NCI-H1417 treated with DMSO at 0.1 percent for 48 hours (cell line): ENCODE measurements around the gene SIRT6.
"Not testable (repeated sequence)": the region's sequence is repeated elsewhere in the genome, so short reads cannot be mapped to it uniquely, and the experiment has no call there.

Experiments used
- DNase-seq: peaks from one replicate; lab custom pipeline; 2025; lab: John Stamatoyannopoulos, UW

The SIRT6 gene

DNA sequence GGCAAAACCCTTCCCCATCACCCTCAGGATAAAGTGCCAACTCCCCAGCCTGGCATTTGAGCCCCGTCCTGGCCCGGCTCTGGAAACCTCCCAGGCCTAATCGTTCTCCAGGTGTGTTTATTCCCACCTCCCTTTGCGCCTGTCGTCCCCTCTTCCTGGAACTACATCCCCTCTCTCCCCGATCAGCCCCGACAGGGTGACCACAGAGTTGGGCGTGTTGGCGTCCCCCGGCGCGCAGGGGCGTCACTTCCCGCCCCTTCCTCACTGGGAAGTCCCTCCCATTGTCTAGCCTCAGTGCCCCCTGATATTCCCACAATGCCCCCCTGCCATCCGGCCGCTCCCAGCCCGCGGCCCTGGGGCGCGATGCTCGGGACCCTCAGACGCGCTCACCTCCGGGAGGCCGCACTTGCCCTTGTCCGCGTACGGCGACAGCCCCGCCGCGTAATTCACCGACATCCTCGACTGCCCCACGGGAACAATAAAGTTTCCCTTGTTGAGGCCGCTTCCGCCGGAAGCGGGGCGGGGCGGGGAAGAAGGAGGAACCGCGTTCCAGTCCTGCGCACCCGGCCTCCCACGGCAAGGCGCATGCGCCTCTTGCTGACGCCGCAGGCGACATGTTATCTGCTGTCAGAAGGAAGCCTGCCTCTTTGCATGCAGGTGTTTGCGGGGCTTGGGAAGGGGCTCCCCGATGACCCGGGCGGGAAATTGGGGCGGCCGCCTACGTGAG is at the start of gene SIRT6, which contains the start of gene ANKRD24:
Gene SIRT6 (minus strand): TSS at position 480 of the 727 bp plus-strand sequence. CDS start 24 bp downstream, at position 456.
Gene ANKRD24 (plus strand): TSS at position 606 of the 727 bp plus-strand sequence. CDS start 3,737 bp downstream, outside the sequence.
- peak; percentile 79 for DNase-seq

DNA sequence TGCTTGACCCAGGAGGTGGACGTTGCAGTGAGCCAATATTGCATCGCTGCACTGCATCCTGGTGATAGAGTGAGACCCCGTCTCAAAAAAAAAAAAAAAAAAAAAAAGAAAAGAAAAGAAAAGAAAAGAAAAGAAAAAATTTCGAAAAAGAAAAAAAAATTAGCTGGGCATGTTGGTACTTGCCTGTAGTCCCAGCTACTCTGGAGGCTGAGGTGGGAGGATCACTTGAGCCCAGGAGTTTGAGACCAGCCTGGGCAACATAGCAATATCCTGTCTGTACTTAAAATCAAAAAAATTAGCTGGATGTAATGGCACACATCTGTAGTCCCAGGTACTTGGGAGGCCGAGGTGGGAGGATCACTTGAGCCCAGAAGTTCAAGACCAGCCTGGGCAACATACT is 49.8 kb upstream of the SIRT6 start:
- not testable (repeated sequence) for DNase-seq

DNA sequence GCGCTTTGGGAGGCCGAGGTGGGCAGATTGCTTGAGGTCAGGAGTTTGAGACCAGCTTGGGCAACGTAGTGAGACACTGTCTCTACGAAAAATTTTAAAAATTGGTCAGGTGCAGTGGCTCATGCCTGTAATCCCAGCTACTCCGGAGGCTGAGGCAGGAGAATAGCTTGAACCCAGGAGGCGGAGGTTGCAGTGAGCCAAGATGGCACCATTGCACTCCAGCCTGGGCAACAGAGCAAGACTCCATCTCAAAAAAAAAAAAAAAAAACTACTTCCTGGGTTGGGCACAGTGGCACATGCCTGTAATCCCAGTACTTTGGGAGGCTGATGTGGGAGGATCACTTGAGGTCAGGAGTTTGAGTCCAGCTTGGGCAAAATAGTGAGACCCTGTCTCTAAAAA is 49.2 kb upstream of the SIRT6 start:
- DNase-seq, result not testable (repeated sequence)

- DNase-seq, result not testable (repeated sequence)
These were observed 47.9 kb upstream of the SIRT6 start for GRCh38 chr19:4230237-4230636.

GRCh38 chr19:4229179-4229931 is 47.0 kb upstream of the SIRT6 start, which contains the start of gene EBI3:
EBI3 (plus strand) TSS chr19:4229523; CDS start chr19:4229551, 28 bp downstream.
- DNase-seq, result no peak

DNA sequence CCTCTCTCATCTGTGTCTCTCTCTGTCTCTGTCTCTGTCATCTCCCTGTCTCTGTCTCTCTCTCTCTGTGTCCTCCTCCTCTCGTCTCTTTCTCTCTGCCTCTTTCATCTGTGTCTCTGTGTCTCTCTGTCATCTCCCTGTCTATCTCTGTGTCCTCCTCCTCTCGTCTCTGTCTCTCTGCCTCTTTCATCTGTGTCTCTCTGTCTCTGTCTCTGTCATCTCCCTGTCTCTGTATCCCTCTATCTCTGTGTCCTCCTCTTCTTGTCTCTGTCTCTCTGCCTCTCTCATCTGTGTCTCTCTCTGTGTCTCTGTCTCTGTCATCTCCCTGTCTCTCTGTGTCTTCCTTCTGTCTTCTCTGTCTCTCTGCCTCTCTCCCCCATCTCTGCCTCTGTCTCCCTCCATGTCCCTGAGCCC is 46.4 kb upstream of the SIRT6 start:
- DNase-seq, result no peak

DNA sequence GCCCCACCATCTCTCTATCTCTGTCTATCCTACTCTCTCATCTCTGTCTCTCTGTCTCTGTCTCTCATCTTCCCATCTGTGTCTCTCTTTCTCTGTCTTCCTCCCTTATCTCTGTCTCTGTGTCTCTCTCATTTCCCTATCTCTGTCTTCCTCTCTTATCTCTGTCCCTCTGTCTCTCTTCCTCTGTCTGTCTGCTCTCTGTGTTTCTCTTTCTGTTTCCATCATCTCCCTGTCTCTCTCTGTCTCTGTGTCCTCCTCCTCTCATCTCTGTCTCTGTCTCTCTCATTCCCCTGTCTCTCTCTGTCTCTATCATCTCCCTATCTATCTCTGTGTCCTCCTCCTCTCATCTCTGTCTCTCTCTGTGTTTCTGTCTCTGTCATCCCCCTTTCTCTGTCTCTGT is 45.4 kb upstream of the SIRT6 start:
- DNase-seq, result no peak

DNA sequence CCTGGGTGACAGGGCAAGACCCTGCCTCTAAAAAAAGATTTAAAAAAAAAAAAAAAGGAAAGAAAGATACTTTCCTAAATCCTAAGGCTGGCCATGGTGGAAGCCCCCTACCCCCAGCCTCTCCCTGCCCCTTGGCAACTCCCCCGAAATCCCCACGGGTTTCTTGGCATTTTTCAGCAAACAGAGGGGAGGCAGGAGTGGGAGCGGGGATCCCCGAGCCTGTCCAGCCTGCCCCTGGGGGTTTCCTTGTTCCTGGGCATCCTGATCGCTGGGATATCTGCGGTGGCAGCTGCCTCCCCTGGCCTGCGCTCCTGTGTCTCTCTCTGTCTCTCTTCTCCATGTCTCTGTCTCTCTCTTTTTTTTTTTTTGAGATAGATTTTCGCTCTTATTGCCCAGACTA is 43.5 kb upstream of the SIRT6 start:
- DNase-seq, result no peak

- DNase-seq, result no peak
These were observed 42.1 kb upstream of the SIRT6 start for GRCh38 chr19:4224470-4224869.

DNA sequence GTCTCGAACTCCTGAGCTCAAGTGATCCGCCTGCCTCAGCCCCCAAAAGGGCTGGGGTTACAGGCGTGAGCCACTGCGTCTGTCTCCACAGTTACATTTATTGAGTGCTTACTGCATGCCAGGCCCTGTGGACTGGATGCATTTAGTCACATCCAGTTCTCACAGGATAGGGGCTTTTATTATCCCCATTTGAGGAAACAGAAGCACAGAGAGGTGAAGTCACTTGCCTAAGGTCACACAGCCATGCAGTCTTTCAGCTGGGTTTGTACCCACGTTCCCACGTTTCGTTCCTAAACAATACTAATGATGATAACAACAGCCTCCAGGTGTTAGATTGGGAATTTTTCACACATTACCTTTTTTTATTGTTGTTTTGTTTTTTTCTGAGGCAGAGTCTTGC is 37.8 kb upstream of the SIRT6 start:
- no peak for DNase-seq

GRCh38 chr19:4218523-4218922 is 36.2 kb upstream of the SIRT6 start:
- not testable (repeated sequence) for DNase-seq

GRCh38 chr19:4217429-4218264 is 35.3 kb upstream of the SIRT6 start:
- DNase-seq, result no peak

- no peak for DNase-seq
These were observed 34.5 kb upstream of the SIRT6 start for GRCh38 chr19:4216846-4217245.

DNA sequence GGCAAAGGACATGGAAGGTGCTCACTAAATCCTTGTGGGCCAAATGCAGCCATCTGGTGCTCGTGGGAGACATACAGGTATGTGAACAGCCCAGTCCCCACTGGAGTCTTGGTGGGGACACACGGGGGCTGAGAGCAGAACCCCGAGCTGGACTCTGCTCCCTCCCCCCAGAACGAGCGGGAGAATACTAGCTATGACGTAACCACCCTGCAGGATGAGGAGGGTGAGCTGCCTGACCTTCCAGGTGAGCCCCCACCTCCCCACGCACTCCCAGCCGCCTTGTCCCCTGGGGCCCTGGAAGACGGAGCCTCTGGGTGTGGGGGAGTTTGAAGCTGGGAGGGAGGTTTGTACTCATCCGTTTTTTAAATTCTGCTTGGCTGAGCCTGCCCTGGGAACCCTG is 33.4 kb upstream of the SIRT6 start:
- DNase-seq, result no peak

DNA sequence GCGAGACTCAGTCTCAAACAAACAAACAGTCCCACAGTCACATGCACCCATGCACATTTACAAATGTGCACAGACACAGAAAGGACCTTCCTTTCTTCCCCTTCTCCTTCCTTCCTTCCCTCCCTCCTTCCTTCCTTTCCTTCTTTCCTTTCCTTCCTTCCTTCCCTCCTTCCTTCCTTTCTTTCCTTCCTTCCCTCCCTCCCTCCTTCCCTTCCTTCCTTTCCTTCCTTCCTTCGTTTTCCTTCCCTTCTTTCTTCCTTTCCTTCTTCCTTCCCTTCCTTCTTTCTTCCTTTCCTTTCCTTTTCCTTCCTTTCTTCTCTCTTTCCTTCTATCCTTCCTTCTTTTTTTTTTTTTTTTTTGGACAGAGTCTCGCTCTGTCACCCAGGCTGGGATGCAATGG is 30.8 kb upstream of the SIRT6 start:
- no peak for DNase-seq

GRCh38 chr19:4210166-4210731 is 27.9 kb upstream of the SIRT6 start:
- no peak for DNase-seq

- no peak for DNase-seq
These were observed 26.2 kb upstream of the SIRT6 start for GRCh38 chr19:4208385-4209094.

- DNase-seq, result no peak
These were observed 24.6 kb upstream of the SIRT6 start for GRCh38 chr19:4206818-4207484.

DNA sequence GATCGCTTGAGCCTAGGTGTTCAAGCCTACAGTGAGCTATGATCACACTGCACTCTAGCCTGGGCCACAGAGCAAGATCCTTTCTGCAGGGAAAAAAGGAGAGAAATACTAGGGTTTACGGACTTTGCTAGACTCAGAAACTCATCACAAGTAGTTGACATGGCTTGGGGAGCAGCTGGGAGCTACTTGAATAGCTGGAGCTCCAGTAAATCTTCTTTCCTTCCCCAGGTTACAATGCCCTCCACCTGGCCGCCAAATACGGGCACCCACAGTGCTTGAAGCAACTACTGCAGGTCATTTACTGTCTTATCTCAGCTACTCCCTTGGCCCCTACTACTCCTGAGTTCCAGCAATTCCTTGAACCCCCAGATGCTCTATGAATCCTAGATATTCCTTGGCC is 19.4 kb upstream of the SIRT6 start:
- DNase-seq, result no peak

DNA sequence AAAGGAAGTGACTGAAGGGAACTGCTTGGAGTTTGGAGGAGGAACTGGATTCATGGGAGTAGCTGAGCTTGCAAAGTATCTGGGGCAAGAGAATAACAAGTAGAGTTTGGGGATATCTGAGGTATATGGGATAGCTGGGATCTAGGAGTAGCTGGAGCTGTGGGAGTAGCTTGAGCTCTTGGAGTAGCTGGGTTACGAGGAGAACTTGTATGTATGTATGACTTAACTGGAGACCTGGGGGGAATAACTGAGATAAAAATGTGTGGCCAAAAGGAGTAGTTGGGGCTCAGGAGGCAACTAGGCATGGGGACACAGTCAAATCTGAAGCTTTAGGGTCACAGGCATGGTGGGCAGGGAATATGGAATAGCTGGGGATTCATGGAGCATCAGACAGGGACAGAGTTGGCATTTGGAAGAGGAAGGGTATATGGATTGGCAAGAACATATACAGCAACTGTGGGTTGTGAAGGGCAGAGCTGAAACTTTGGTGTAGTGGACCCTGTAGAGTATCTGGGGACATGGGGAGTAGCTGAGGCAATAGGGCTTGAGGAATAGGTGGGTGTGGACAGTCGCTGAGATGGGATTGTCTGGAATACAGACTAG is 18.7 kb upstream of the SIRT6 start:
- no peak for DNase-seq
